ENCODE measurements around the gene ZNF385C.

DNA sequence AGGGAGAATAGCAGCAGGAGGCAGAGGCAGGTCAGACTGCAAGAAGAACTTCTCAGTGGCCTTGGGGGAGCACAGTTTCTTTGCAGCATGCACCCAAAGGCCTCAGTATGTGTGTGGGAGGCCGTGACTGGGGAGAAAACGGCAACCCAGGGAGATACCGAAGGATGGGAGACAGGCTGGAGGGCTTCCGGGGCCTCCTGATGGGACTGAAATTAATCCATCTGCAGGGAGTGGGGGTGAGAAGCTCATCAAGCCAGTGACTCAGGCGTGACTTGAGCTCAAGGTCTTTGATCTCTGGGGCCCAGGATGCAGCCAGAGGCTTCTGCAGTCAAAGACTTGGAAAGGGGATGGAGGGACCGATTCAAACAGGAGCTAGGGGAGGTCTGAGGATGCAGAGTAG, 42.8 kb downstream of the ZNF385C start:
- TF ChIP-seq PCBP1 (IDR thresholded peaks at IDR 0.05; ENCODE audit: borderline replicate concordance, low read depth, low read length) (no peak), ZSCAN20 (CRISPR knock-in tag; IDR thresholded peaks at IDR 0.05; ENCODE audit: borderline replicate concordance) (no peak)
- TF ChIP-seq, protein P1, sequence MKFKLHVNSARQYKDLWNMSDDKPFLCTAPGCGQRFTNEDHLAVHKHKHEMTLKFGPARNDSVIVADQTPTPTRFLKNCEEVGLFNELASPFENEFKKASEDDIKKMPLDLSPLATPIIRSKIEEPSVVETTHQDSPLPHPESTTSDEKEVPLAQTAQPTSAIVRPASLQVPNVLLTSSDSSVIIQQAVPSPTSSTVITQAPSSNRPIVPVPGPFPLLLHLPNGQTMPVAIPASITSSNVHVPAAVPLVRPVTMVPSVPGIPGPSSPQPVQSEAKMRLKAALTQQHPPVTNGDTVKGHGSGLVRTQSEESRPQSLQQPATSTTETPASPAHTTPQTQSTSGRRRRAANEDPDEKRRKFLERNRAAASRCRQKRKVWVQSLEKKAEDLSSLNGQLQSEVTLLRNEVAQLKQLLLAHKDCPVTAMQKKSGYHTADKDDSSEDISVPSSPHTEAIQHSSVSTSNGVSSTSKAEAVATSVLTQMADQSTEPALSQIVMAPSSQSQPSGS (CRISPR knock-in tag; IDR thresholded peaks at IDR 0.05) = no peak
